HepG2 (cell line): ENCODE measurements around the gene ARPC1B. TPM values are rescaled to one million over a fixed set of nuclear protein-coding genes. Genes with fewer than 3 reads are reported as not detected.

Experiments
- GTF3A ChIP-seq: sonication (generic); formaldehyde crosslinking; conservative IDR thresholded peaks from 2 replicates; pipeline ENCODE4 v1.4.0; 2020; ENCODE audit warnings: mild to moderate bottlenecking, missing genetic modification reagents
- HOXA3 ChIP-seq: sonication (generic); formaldehyde crosslinking; IDR thresholded peaks from 2 replicates; pipeline ENCODE4 v1.5.0; 2020; ENCODE audit warnings: missing genetic modification reagents
- MTF2 ChIP-seq: sonication (generic); formaldehyde crosslinking; IDR thresholded peaks from 2 replicates; pipeline ENCODE4 v1.5.0; 2020; ENCODE audit warnings: missing genetic modification reagents, borderline replicate concordance
- SPEN ChIP-seq: sonication (generic); formaldehyde crosslinking; IDR thresholded peaks from 2 replicates; pipeline ENCODE4 v1.5.1; 2020; ENCODE audit warnings: low read depth, mild to moderate bottlenecking, missing genetic modification reagents
- XRCC5 ChIP-seq: fragments of 200-400 bp; formaldehyde crosslinking; optimal IDR thresholded peaks from 2 replicates; pipeline ENCODE3; 2017; ENCODE audit warnings: mild to moderate bottlenecking, low read length
- ZFY ChIP-seq: sonication (generic); formaldehyde crosslinking; IDR thresholded peaks from 2 replicates; pipeline ENCODE4 v1.4.0; 2020; ENCODE audit warnings: missing genetic modification reagents
- ZNF136 ChIP-seq: sonication (generic); formaldehyde crosslinking; IDR thresholded peaks from 2 replicates; pipeline ENCODE4 v1.8.1; 2022; ENCODE audit warnings: low read depth, mild to moderate bottlenecking, moderate library complexity, missing genetic modification reagents
- ZNF296 ChIP-seq: sonication (generic); formaldehyde crosslinking; conservative IDR thresholded peaks from 2 replicates; pipeline ENCODE4 v1.5.0; 2020; ENCODE audit warnings: mild to moderate bottlenecking, missing genetic modification reagents
- ZNF3 ChIP-seq: IDR thresholded peaks from 2 replicates; pipeline ENCODE4 v1.7.0; 2017; ENCODE audit warnings: inconsistent platforms
- ZNF501 ChIP-seq: sonication (generic); formaldehyde crosslinking; IDR thresholded peaks from 2 replicates; pipeline ENCODE4 v1.5.1; 2020; ENCODE audit warnings: mild to moderate bottlenecking, moderate library complexity, missing genetic modification reagents
- polyA plus RNA-seq, 8 experiments: library from polyadenylated mRNA; depleted of rRNA in 3 of 8; stranded (reverse) in 7 of 8; unstranded in 1 of 8; fragments of >200 nt; fragmentation: Illumina TruSeq in 4 of 8; extraction: Trizol in 4 of 8; gene quantifications; 2 replicates each; pipeline versions ENCODE4 v1.2.1 to v1.2.3, GENCODE V29; 2011 to 2016; ENCODE audit warnings: low read depth in 4 of 8, missing spikeins in 1 of 8, mixed read lengths in 1 of 8; ENCODE audit not compliant: insufficient read depth in 1 of 8
- total RNA-seq, 5 experiments: library from RNA; depleted of rRNA; stranded (reverse); fragments of >200 nt; fragmentation: Illumina TruSeq; extraction: Trizol; gene quantifications; 2 replicates each; pipeline ENCODE4 v1.2.3, GENCODE V29; 2016; ENCODE audit warnings: low read depth in 1 of 5
- TF ChIP-seq, protein P1 (sequence below): sonication (generic); formaldehyde crosslinking; IDR thresholded peaks from one replicate; pipeline ENCODE4 v1.5.1; 2020; ENCODE audit warnings: mild to moderate bottlenecking, missing genetic modification reagents; ENCODE audit errors: not compliant biosample characterization
- TF ChIP-seq, protein P2 (sequence below): sonication (generic); formaldehyde crosslinking; IDR thresholded peaks from 2 replicates; pipeline ENCODE4 v1.4.0; 2020; ENCODE audit warnings: mild to moderate bottlenecking, missing genetic modification reagents
- TF ChIP-seq, protein P3 (sequence below): sonication (generic); formaldehyde crosslinking; IDR thresholded peaks from 2 replicates; pipeline ENCODE4 v1.4.0; 2020; ENCODE audit warnings: missing genetic modification reagents

Gene ARPC1B
- total and polyA plus RNA-seq, 2 of the 13 experiments (the other 11 are each of a cell fraction or from before 2014, with no cell fraction given): 72.9 to 89.1 TPM

DNA sequence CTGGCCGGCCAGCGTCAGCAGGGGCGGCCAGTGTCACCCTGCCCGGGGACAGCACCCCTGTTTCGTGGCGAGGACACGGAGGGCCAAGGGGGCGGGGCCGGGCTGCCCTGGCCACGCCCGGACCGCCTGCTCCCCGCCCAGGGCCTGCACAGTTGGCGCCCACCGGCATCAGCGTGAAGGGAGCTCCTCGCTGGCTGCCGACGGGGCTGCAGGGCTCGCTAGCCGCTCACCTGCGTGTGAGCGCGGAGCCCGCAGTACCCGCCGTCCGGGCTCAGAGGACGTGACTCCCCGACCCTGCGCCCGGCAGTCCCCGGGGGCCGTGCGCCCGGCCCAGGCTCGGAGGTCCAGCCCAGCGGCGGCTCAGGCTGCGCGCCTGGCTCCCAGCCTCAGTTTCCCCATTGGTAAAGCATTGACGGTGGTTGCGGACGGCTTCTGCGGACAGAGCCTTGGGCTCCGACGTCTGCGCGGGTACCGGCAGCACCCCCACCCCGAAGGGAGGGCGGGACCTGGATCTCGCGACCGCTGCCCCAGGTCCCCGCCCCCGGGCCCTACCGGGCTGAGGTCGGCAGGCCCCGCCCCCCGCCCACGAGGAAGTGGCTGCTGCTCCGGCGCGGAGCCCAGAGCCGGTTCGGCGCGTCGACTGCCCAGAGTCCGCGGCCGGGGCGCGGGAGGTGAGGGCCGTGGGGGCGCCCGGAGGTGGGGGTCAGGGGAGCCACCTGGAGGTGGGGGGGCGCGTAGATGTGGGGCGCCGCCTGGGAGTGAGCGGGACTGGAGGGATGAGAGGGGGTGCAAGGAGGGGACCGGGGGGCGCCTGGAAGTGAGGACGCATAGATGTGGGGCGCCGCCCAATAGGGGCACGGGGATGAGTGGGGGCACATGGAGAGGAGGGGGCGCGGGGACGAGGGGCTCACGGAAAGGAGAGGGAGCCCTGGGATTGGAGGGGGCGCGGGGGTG is at the start of gene ARPC1B (continued):
- TF ChIP-seq, protein P1, sequence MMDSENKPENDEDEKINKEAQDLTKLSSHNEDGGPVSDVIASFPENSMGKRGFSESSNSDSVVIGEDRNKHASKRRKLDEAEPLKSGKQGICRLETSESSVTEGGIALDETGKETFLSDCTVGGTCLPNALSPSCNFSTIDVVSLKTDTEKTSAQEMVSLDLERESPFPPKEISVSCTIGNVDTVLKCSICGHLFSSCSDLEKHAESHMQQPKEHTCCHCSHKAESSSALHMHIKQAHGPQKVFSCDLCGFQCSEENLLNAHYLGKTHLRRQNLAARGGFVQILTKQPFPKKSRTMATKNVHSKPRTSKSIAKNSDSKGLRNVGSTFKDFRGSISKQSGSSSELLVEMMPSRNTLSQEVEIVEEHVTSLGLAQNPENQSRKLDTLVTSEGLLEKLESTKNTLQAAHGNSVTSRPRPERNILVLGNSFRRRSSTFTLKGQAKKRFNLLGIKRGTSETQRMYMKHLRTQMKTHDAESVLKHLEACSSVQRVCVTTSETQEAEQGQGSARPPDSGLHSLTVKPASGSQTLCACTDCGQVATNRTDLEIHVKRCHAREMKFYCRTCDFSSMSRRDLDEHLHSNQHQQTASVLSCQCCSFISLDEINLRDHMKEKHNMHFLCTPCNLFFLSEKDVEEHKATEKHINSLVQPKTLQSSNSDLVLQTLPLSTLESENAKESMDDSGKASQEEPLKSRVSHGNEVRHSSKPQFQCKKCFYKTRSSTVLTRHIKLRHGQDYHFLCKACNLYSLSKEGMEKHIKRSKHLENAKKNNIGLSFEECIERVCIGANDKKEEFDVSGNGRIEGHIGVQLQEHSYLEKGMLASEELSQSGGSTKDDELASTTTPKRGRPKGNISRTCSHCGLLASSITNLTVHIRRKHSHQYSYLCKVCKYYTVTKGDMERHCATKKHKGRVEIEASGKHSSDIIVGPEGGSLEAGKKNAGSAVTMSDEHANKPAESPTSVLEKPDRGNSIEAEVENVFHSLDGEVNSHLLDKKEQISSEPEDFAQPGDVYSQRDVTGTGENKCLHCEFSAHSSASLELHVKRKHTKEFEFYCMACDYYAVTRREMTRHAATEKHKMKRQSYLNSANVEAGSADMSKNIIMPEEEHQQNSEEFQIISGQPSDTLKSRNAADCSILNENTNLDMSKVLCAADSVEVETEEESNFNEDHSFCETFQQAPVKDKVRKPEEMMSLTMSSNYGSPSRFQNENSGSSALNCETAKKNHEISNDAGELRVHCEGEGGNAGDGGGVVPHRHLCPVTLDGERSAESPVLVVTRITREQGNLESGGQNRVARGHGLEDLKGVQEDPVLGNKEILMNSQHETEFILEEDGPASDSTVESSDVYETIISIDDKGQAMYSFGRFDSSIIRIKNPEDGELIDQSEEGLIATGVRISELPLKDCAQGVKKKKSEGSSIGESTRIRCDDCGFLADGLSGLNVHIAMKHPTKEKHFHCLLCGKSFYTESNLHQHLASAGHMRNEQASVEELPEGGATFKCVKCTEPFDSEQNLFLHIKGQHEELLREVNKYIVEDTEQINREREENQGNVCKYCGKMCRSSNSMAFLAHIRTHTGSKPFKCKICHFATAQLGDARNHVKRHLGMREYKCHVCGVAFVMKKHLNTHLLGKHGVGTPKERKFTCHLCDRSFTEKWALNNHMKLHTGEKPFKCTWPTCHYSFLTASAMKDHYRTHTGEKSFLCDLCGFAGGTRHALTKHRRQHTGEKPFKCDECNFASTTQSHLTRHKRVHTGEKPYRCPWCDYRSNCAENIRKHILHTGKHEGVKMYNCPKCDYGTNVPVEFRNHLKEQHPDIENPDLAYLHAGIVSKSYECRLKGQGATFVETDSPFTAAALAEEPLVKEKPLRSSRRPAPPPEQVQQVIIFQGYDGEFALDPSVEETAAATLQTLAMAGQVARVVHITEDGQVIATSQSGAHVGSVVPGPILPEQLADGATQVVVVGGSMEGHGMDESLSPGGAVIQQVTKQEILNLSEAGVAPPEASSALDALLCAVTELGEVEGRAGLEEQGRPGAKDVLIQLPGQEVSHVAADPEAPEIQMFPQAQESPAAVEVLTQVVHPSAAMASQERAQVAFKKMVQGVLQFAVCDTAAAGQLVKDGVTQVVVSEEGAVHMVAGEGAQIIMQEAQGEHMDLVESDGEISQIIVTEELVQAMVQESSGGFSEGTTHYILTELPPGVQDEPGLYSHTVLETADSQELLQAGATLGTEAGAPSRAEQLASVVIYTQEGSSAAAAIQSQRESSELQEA (CRISPR knock-in tag): no peak
- peak; percentile 19; the same call in 1 of the 2 replicates for TF ChIP-seq HOXA3 (CRISPR knock-in tag)
- TF ChIP-seq ZFY (CRISPR knock-in tag): peak; percentile 78
- no peak for TF ChIP-seq ZNF3 (CRISPR knock-in tag)
- TF ChIP-seq ZNF136 (CRISPR knock-in tag): no peak
- TF ChIP-seq, protein P2, sequence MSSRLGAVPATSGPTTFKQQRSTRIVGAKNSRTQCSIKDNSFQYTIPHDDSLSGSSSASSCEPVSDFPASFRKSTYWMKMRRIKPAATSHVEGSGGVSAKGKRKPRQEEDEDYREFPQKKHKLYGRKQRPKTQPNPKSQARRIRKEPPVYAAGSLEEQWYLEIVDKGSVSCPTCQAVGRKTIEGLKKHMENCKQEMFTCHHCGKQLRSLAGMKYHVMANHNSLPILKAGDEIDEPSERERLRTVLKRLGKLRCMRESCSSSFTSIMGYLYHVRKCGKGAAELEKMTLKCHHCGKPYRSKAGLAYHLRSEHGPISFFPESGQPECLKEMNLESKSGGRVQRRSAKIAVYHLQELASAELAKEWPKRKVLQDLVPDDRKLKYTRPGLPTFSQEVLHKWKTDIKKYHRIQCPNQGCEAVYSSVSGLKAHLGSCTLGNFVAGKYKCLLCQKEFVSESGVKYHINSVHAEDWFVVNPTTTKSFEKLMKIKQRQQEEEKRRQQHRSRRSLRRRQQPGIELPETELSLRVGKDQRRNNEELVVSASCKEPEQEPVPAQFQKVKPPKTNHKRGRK (CRISPR knock-in tag): no peak
- TF ChIP-seq ZNF296 (CRISPR knock-in tag): no peak
- TF ChIP-seq GTF3A (CRISPR knock-in tag): no peak
- TF ChIP-seq ZNF501 (CRISPR knock-in tag): peak; percentile 87
- TF ChIP-seq SPEN (CRISPR knock-in tag): no peak; the same call in 1 of the 2 replicates
- TF ChIP-seq, protein P3, sequence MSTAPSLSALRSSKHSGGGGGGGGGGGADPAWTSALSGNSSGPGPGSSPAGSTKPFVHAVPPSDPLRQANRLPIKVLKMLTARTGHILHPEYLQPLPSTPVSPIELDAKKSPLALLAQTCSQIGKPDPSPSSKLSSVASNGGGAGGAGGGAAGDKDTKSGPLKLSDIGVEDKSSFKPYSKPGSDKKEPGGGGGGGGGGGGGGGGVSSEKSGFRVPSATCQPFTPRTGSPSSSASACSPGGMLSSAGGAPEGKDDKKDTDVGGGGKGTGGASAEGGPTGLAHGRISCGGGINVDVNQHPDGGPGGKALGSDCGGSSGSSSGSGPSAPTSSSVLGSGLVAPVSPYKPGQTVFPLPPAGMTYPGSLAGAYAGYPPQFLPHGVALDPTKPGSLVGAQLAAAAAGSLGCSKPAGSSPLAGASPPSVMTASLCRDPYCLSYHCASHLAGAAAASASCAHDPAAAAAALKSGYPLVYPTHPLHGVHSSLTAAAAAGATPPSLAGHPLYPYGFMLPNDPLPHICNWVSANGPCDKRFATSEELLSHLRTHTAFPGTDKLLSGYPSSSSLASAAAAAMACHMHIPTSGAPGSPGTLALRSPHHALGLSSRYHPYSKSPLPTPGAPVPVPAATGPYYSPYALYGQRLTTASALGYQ (CRISPR knock-in tag): no peak; the same call in 1 of the 2 replicates
- peak; percentile 18 for TF ChIP-seq XRCC5
- peak; percentile 82; the same call in 1 of the 2 replicates for TF ChIP-seq MTF2 (CRISPR knock-in tag)
